B cell (primary cell): Measurements from ENCODE around the gene ZWILCH. TPM values are rescaled to one million over a fixed set of nuclear protein-coding genes. Genes with fewer than 3 reads are reported as not detected.

ENCODE experiments used
- ATAC-seq: fragments of 200-7000 bp; cut with Tn5 transposase; one replicate; pipeline ENCODE4 v1.10.0; 2021; ENCODE audit warnings: low read depth, mild to moderate bottlenecking, moderate number of reproducible peaks, moderate library complexity
- CTCF ChIA-PET: fragments of 350-600 bp; sonication (Branson Sonifier 250); formaldehyde crosslinking; loops from one replicate; lab custom pipeline; 2021; ENCODE audit warnings: antibody characterized with exemption, inconsistent platforms; lab: Charles Lee
- POLR2A ChIA-PET: fragments of 350-600 bp; sonication (Branson Sonifier 250); formaldehyde crosslinking; loops from one replicate; lab custom pipeline; 2021; ENCODE audit warnings: antibody characterized with exemption; lab: Charles Lee
- DNase-seq: peaks from one replicate; pipeline ENCODE4 v3.0.0; 2013
- H2AFZ ChIP-seq: 2 replicates; pipeline ENCODE4 v1.6.1; 2012; ENCODE audit warnings: mild to moderate bottlenecking, low read depth, low read length; ENCODE audit not compliant: insufficient read depth, poor library complexity, severe bottlenecking
- H3K27ac ChIP-seq, 2 donors: 1 replicate in 1 of 2; 2 replicates in 1 of 2; pipeline ENCODE4 v1.5.1; 2012 to 2013; ENCODE audit warnings: low read length in 2 of 2, mild to moderate bottlenecking in 2 of 2, moderate library complexity in 1 of 2
- H3K27me3 ChIP-seq, 4 experiments: fragments of 200-600 bp in 1 of 4; sonication (generic) in 1 of 4; replicated peaks in 1 of 4; 1 replicate in 2 of 4; 2 replicates in 2 of 4; pipeline versions ENCODE4 v1.6.1 to v1.7.0; 2013 to 2016; ENCODE audit warnings: low read length in 3 of 4, mild to moderate bottlenecking in 2 of 4, mixed read lengths in 1 of 4, moderate library complexity in 1 of 4; ENCODE audit not compliant: insufficient read depth in 4 of 4, control insufficient read depth in 3 of 4; ENCODE audit errors: control extremely low read depth in 1 of 4
- H3K36me3 ChIP-seq, 2 experiments: replicated peaks in 1 of 2; 1 replicate in 1 of 2; 2 replicates in 1 of 2; pipeline versions ENCODE4 v1.6.1 to v1.7.1; 2013; ENCODE audit warnings: low read length in 1 of 2; ENCODE audit not compliant: insufficient read depth in 2 of 2, control insufficient read depth in 1 of 2; ENCODE audit errors: control extremely low read depth in 1 of 2, extremely low read depth in 1 of 2
- H3K4me1 ChIP-seq, 2 donors: fragments of 200-600 bp in 1 of 2; sonication (generic) in 1 of 2; 1 replicate in 1 of 2; 2 replicates in 1 of 2; pipeline versions ENCODE4 v1.5.1 to v1.6.1; 2013 to 2017; ENCODE audit warnings: low read length in 2 of 2; ENCODE audit not compliant: control insufficient read depth in 2 of 2, insufficient read depth in 2 of 2
- H3K4me2 ChIP-seq: replicated peaks from 2 replicates; pipeline ENCODE3; 2012; ENCODE audit warnings: mild to moderate bottlenecking, low read depth, low read length; ENCODE audit not compliant: poor library complexity, severe bottlenecking
- H3K4me3 ChIP-seq, 5 experiments: fragments of 200-600 bp in 1 of 5; sonication (generic) in 1 of 5; 1 replicate in 3 of 5; 2 replicates in 2 of 5; pipeline versions ENCODE4 v1.5.1 to v1.7.0; 2011 to 2016; ENCODE audit warnings: low read length in 4 of 5, mild to moderate bottlenecking in 4 of 5, low read depth in 2 of 5, control low read depth in 1 of 5, moderate library complexity in 1 of 5; ENCODE audit not compliant: insufficient read depth in 1 of 5; ENCODE audit errors: control extremely low read depth in 1 of 5, extremely low read depth in 1 of 5
- H3K79me2 ChIP-seq: fragments of 200-600 bp; sonication (generic); one replicate; pipeline ENCODE4 v1.6.0; 2016; ENCODE audit warnings: low read length; ENCODE audit not compliant: control insufficient read depth, insufficient read depth
- H3K9ac ChIP-seq: fragments of 200-600 bp; sonication (generic); 2 replicates; pipeline ENCODE4 v1.6.1; 2017; ENCODE audit warnings: mild to moderate bottlenecking, low read length, moderate library complexity
- H3K9me3 ChIP-seq, 3 donors: one replicate each; pipeline versions ENCODE4 v1.6.1 to v1.7.1; 2013; ENCODE audit warnings: low read length in 2 of 3; ENCODE audit not compliant: control insufficient read depth in 2 of 3, insufficient read depth in 1 of 3; ENCODE audit errors: control extremely low read depth in 1 of 3
- H4K20me1 ChIP-seq: 2 replicates; pipeline ENCODE4 v1.6.0; 2012; ENCODE audit warnings: mild to moderate bottlenecking, low read length; ENCODE audit not compliant: insufficient read depth, control insufficient read depth, poor library complexity, severe bottlenecking
- H3K27ac Mint-ChIP-seq: one replicate; pipeline ENCODE4 v1.8.0; 2021; ENCODE audit warnings: mixed read lengths
- H3K27me3 Mint-ChIP-seq: one replicate; pipeline ENCODE4 v1.8.0; 2021; ENCODE audit warnings: mixed read lengths
- H3K4me1 Mint-ChIP-seq: one replicate; pipeline ENCODE4 v1.8.0; 2021; ENCODE audit warnings: mixed read lengths
- H3K4me3 Mint-ChIP-seq: one replicate; pipeline ENCODE4 v1.8.0; 2021; ENCODE audit warnings: mixed read lengths
- H3K9me3 Mint-ChIP-seq: one replicate; pipeline ENCODE4 v1.8.0; 2022; ENCODE audit warnings: mixed read lengths; ENCODE audit not compliant: insufficient read depth
- EZH2 ChIP-seq: IDR thresholded peaks from 2 replicates; pipeline ENCODE4 v1.6.1; 2012; ENCODE audit warnings: borderline replicate concordance, low read depth, mild to moderate bottlenecking, moderate library complexity, low read length; ENCODE audit not compliant: insufficient read depth, poor library complexity, severe bottlenecking
- WGBS: methylation state at CpG from one replicate; pipeline ENCODE4 v1.1.5; 2013; ENCODE audit warnings: missing lambda C conversion rate; ENCODE audit not compliant: insufficient coverage; 5-methylcytosine and 5-hydroxymethylcytosine counted together
- intact Hi-C: fragments of 100-400 bp; cut with micrococcal nuclease; formaldehyde crosslinking; loops from one replicate; pipeline ENCODE4 v1.10.0; 2022
- polyA plus RNA-seq: library from polyadenylated mRNA; depleted of rRNA; stranded (reverse); fragments of >200 nt; gene quantifications from 2 replicates; pipeline ENCODE4 v1.2.3, GENCODE V29; 2012
- total RNA-seq, 2 donors: library from RNA; stranded (reverse); fragments of 120-200 nt in 1 of 2; gene quantifications; 1 replicate in 1 of 2; 2 replicates in 1 of 2; pipeline versions ENCODE4 v1.2.3 to v1.2.4, GENCODE V29; 2013 to 2022
- TF ChIP-seq, protein P1 (sequence below): fragments of 200-600 bp; IDR thresholded peaks from one replicate; pipeline ENCODE4 v1.8.0; 2022; ENCODE audit warnings: antibody characterized with exemption, mild to moderate bottlenecking

Gene ZWILCH
- total and polyA plus RNA-seq, 2 donors (not counting 1 experiment from before 2014, with no cell fraction given), result 2.8 to 11.3 TPM

- POLR2A ChIA-PET, result interaction anchor here (0.6 to 1.3 kb wide), 2 partner anchors 83 to 210 kb away, joined by 3 to 6 read pairs; partner anchors contain the start of gene DIS3L
- H3K4me3 Mint-ChIP-seq, result peak overlapping the region; percentile 99
- H3K9me3 Mint-ChIP-seq, result no peaks in the 10 kb centered on the region
Observed at GRCh38 chr15:66503780-66504562, 1.2 kb upstream of the ZWILCH start.

More at GRCh38 chr15:66503780-66504562, 1.2 kb upstream of the ZWILCH start:
- TF ChIP-seq EZH2, result no peak
- TF ChIP-seq, protein P1, sequence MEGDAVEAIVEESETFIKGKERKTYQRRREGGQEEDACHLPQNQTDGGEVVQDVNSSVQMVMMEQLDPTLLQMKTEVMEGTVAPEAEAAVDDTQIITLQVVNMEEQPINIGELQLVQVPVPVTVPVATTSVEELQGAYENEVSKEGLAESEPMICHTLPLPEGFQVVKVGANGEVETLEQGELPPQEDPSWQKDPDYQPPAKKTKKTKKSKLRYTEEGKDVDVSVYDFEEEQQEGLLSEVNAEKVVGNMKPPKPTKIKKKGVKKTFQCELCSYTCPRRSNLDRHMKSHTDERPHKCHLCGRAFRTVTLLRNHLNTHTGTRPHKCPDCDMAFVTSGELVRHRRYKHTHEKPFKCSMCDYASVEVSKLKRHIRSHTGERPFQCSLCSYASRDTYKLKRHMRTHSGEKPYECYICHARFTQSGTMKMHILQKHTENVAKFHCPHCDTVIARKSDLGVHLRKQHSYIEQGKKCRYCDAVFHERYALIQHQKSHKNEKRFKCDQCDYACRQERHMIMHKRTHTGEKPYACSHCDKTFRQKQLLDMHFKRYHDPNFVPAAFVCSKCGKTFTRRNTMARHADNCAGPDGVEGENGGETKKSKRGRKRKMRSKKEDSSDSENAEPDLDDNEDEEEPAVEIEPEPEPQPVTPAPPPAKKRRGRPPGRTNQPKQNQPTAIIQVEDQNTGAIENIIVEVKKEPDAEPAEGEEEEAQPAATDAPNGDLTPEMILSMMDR, result no peak
- DNase-seq (no peak), ATAC-seq (no peak)
- Mint-ChIP-seq H3K27me3 (no peaks in the 10 kb centered on the region), H3K27ac (peak overlapping the region; percentile 98), H3K4me1 (peaks cover 42% of the 10 kb centered on the region)
- peak overlapping the region; percentile 93 for H3K9ac ChIP-seq
- CTCF ChIA-PET, result interaction anchor here (1.3 to 2.0 kb wide), 2 partner anchors 117 to 1774 kb away, joined by 4 to 10 read pairs; partner anchors contain the start of genes FEM1B and MAP2K1
- peak overlapping the region; percentile 83 to 90 for H3K27ac ChIP-seq
- peaks cover 3 to 45% of the 10 kb centered on the region in 2 experiments for H3K36me3 ChIP-seq
- WGBS, result 0% methylated on average over 4 of the region's 12 CpGs
- H3K4me2 ChIP-seq, result peak overlapping the region; percentile 87
- intact Hi-C loops, result loop anchor here (2.0 kb wide), 3 partner anchors 197 to 359 kb away; no protein-coding TSS in a partner anchor
- H3K9me3 ChIP-seq, result no peaks in the 10 kb centered on the region
- peaks cover 16% of the 10 kb centered on the region for H4K20me1 ChIP-seq
- H3K4me1 ChIP-seq, result peaks cover 21 to 26% of the 10 kb centered on the region in 2 donors
- H3K4me3 ChIP-seq, result peak overlapping the region; percentile 81 to 99 (median 85)
- H3K79me2 ChIP-seq, result peaks cover 47% of the 10 kb centered on the region
- no peaks in the 10 kb centered on the region for H3K27me3 ChIP-seq
- H2AFZ ChIP-seq, result peak overlapping the region; percentile 90
